Spleen (tissue), 11 donors: Measurements from ENCODE around the gene VANGL2. TPM values are rescaled to one million over a fixed set of nuclear protein-coding genes. Genes with fewer than 3 reads are reported as not detected.

Source experiments
- DNase-seq: peaks from one replicate; pipeline ENCODE4 v3.0.0-alpha.2; 2020
- H3K27ac ChIP-seq, 8 donors: fragments of 200-600 bp; sonication (generic) in 7 of 8; 1 replicate in 4 of 8; 2 replicates in 4 of 8; pipeline versions ENCODE4 v1.5.0 to v1.8.0; 2016 to 2021; ENCODE audit warnings: inconsistent platforms in 4 of 8, mild to moderate bottlenecking in 4 of 8, moderate library complexity in 1 of 8
- H3K27me3 ChIP-seq, 7 donors: fragments of 200-600 bp; sonication (generic) in 6 of 7; replicated peaks in 1 of 7; 1 replicate in 4 of 7; 2 replicates in 3 of 7; pipeline versions ENCODE4 v1.5.0 to v1.8.0; 2016 to 2021; ENCODE audit warnings: inconsistent platforms in 3 of 7, mild to moderate bottlenecking in 1 of 7
- H3K36me3 ChIP-seq, 6 donors: fragments of 200-600 bp; sonication (generic) in 5 of 6; 1 replicate in 4 of 6; 2 replicates in 2 of 6; pipeline versions ENCODE4 v1.5.0 to v1.8.0; 2016 to 2021; ENCODE audit warnings: inconsistent platforms in 2 of 6
- H3K4me1 ChIP-seq, 6 donors: fragments of 200-600 bp; sonication (generic) in 5 of 6; 1 replicate in 3 of 6; 2 replicates in 3 of 6; pipeline versions ENCODE4 v1.5.0 to v1.8.0; 2016 to 2021; ENCODE audit warnings: inconsistent platforms in 3 of 6
- H3K4me3 ChIP-seq, 8 donors: fragments of 200-600 bp; sonication (generic) in 7 of 8; 1 replicate in 4 of 8; 2 replicates in 4 of 8; pipeline versions ENCODE4 v1.5.0 to v1.8.0; 2016 to 2021; ENCODE audit warnings: inconsistent platforms in 4 of 8, mild to moderate bottlenecking in 4 of 8, moderate library complexity in 2 of 8
- H3K9me3 ChIP-seq, 8 donors: fragments of 200-600 bp; sonication (generic) in 7 of 8; 1 replicate in 4 of 8; 2 replicates in 4 of 8; pipeline versions ENCODE4 v1.5.0 to v1.8.0; 2016 to 2021; ENCODE audit warnings: inconsistent platforms in 4 of 8
- CTCF ChIP-seq, 11 experiments: fragments of 200-600 bp in 7 of 11; fragments of 450-650 bp in 4 of 11; sonication (generic) in 4 of 11; IDR thresholded peaks in 8 of 11; conservative IDR thresholded peaks in 3 of 11; 1 replicate in 7 of 11; 2 replicates in 4 of 11; pipeline versions ENCODE4 v1.4.0 to v1.8.0; 2016 to 2021; ENCODE audit warnings: antibody characterized with exemption in 11 of 11, inconsistent platforms in 4 of 11, mild to moderate bottlenecking in 1 of 11
- POLR2A ChIP-seq, 3 donors: fragments of 450-650 bp; IDR thresholded peaks; one replicate each; pipeline ENCODE4 v1.5.1; 2017; ENCODE audit warnings: antibody characterized with exemption in 3 of 3, mild to moderate bottlenecking in 1 of 3
- POLR2AphosphoS5 ChIP-seq, 3 donors: sonication (generic); formaldehyde crosslinking; IDR thresholded peaks; one replicate each; pipeline ENCODE4 v1.5.1; 2017; ENCODE audit warnings: antibody characterized with exemption in 3 of 3
- WGBS, 5 donors: extraction: QIAGEN DNeasy Blood & Tissue Kit in 3 of 5; methylation state at CpG; one replicate each; pipeline versions ENCODE4 v1.1.5 to v1.1.7; 2013 to 2018; 5-methylcytosine and 5-hydroxymethylcytosine counted together
- intact Hi-C: fragments of 100-400 bp; cut with DNase I; formaldehyde crosslinking; loops from one replicate; pipeline ENCODE4 v1.15.0; 2023; ENCODE audit warnings: low total_unique reads
- polyA plus RNA-seq, 3 donors: library from polyadenylated mRNA; stranded (reverse); fragments of 200-250 nt; gene quantifications; one replicate each; pipeline ENCODE4 v1.2.1, GENCODE V29; 2013
- total RNA-seq, 7 donors: library from RNA; depleted of rRNA in 3 of 7; stranded (reverse); fragments of >200 nt in 3 of 7; fragmentation: NEBNext Ultra II Directional in 4 of 7; extraction: Animal tissue kit (Norgen Biotek cat#: 25700) in 4 of 7; gene quantifications; one replicate each; pipeline versions ENCODE4 v1.1.0 to v1.2.1, GENCODE V29; 2016 to 2021
- donor health status: healthy with polysubstance abuse.
- donor health status: DM: no; HTN: no; CAD: no; lungs with moderate emphysema.
- donor health status: DM: no; HTN: no; CAD: no.
- donor health status: Bipolar disorder and iron deficiency.
- donor health status: healthy.
- donor health status: DM: no; HTN: no; CAD: no.
- donor health status: DM: yes; HTN: yes; CAD: no.

The VANGL2 gene
- total and polyA plus RNA-seq, 10 donors: 0.65 to 7.7 (median 2.0) TPM

GRCh38 chr1:160402001-160402795 lies 1.8 kb downstream of the VANGL2 start:
- TF ChIP-seq POLR2AphosphoS5 (IDR thresholded peaks at IDR 0.05) (no peak), CTCF (IDR thresholded peaks at IDR 0.05 in 8 of 11, conservative IDR thresholded peaks at IDR 0.05 in 3 of 11) (no peak), POLR2A (IDR thresholded peaks at IDR 0.05) (no peak)
- intact Hi-C loops: no loop called here
- 68 to 78% (median 74%) methylated on average over 9 of the region's 9 CpGs for WGBS, 5 donors
- no peaks in the 10 kb centered on the region for H3K36me3 ChIP-seq
- DNase-seq: no peak
- H3K4me1 ChIP-seq: peaks cover 0 to 32% (median 22%) of the 10 kb centered on the region in 6 donors
- H3K9me3 ChIP-seq: no peaks in the 10 kb centered on the region
- peak overlapping the region in 1 of 8 donors; percentile 78 for H3K4me3 ChIP-seq
- peaks cover 0 to 33% (median 14%) of the 10 kb centered on the region in 7 donors for H3K27me3 ChIP-seq
- no peak overlapping the region for H3K27ac ChIP-seq

- Histone ChIP-seq H3K4me1 (peaks cover 0 to 32% (median 22%) of the 10 kb centered on the region in 6 donors), H3K27ac (no peak overlapping the region), H3K9me3 (no peaks in the 10 kb centered on the region), H3K36me3 (no peaks in the 10 kb centered on the region), H3K27me3 (peaks cover 0 to 33% (median 14%) of the 10 kb centered on the region in 7 donors), H3K4me3 (no peak overlapping the region)
- intact Hi-C loops: no loop called here
- DNase-seq: no peak
- 42 to 57% (median 47%) methylated on average over 3 of the region's 3 CpGs for WGBS, 5 donors
- TF ChIP-seq POLR2A (IDR thresholded peaks at IDR 0.05) (no peak), CTCF (IDR thresholded peaks at IDR 0.05 in 8 of 11, conservative IDR thresholded peaks at IDR 0.05 in 3 of 11) (no peak), POLR2AphosphoS5 (IDR thresholded peaks at IDR 0.05) (no peak)
Measured at GRCh38 chr1:160403244-160403643, 2.9 kb downstream of the VANGL2 start.

GRCh38 chr1:160404094-160404493 lies 3.7 kb downstream of the VANGL2 start:
- DNase-seq: no peak
- Histone ChIP-seq H3K36me3 (no peaks in the 10 kb centered on the region), H3K9me3 (no peaks in the 10 kb centered on the region), H3K4me3 (no peak overlapping the region), H3K27me3 (peaks cover 0 to 31% (median 14%) of the 10 kb centered on the region in 7 donors), H3K27ac (no peak overlapping the region), H3K4me1 (peaks cover 0 to 32% (median 22%) of the 10 kb centered on the region in 6 donors)
- TF ChIP-seq CTCF (IDR thresholded peaks at IDR 0.05 in 8 of 11, conservative IDR thresholded peaks at IDR 0.05 in 3 of 11): no peak
- TF ChIP-seq POLR2AphosphoS5 (IDR thresholded peaks at IDR 0.05): no peak
- no peak for TF ChIP-seq POLR2A (IDR thresholded peaks at IDR 0.05)
- 83 to 97% (median 93%) methylated on average over 3 of the region's 3 CpGs for WGBS, 5 donors
- intact Hi-C loops: no loop called here

GRCh38 chr1:160405331-160405877 lies 5.0 kb downstream of the VANGL2 start:
- Histone ChIP-seq H3K4me1 (peaks cover 0 to 21% (median 15%) of the 10 kb centered on the region in 6 donors), H3K4me3 (no peak overlapping the region), H3K9me3 (no peaks in the 10 kb centered on the region), H3K27me3 (peaks cover 0 to 18% (median 8%) of the 10 kb centered on the region in 7 donors), H3K36me3 (no peaks in the 10 kb centered on the region), H3K27ac (no peak overlapping the region)
- WGBS, 5 donors: 90 to 97% (median 92%) methylated on average over 2 of the region's 2 CpGs
- no peak for DNase-seq
- TF ChIP-seq POLR2AphosphoS5 (IDR thresholded peaks at IDR 0.05): no peak
- no peak for TF ChIP-seq POLR2A (IDR thresholded peaks at IDR 0.05)
- no peak for TF ChIP-seq CTCF (IDR thresholded peaks at IDR 0.05 in 8 of 11, conservative IDR thresholded peaks at IDR 0.05 in 3 of 11)
- intact Hi-C loops: no loop called here
